Endothelial cell of umbilical vein (primary cell): ENCODE data around the gene TTLL11. TPM values are rescaled to one million over a fixed set of nuclear protein-coding genes. Genes with fewer than 3 reads are reported as not detected.

Source experiments
- BruUV-seq: library from RNA; stranded (reverse); fragments of 400-500 nt; replicated peaks from 2 replicates; lab custom pipeline; 2021; lab: Mats Ljungman, UMichigan
- CTCF ChIA-PET: fragments of 300-600, 350-600 bp; sonication (Branson Sonifier 250); formaldehyde crosslinking; loops from one replicate; lab custom pipeline; 2021; ENCODE audit warnings: antibody characterized with exemption, inconsistent platforms; lab: Charles Lee
- POLR2A ChIA-PET: fragments of 300-600, 350-600 bp; sonication (Branson Sonifier 250); formaldehyde crosslinking; loops from one replicate; lab custom pipeline; 2021; ENCODE audit warnings: antibody characterized with exemption, inconsistent platforms; lab: Charles Lee
- DNase-seq: peaks from one replicate; pipeline ENCODE4 v3.0.0-alpha.2; 2011; ENCODE audit warnings: low read depth, low spot score
- FAIRE-seq: peaks from 2 replicates; lab custom pipeline; 2011; peaks lifted over from hg19 to GRCh38; lab: Jason Lieb, UNC
- H2AFZ ChIP-seq: 2 replicates; pipeline ENCODE4 v1.6.0; 2012; ENCODE audit warnings: low read depth, low read length, control low read depth, inconsistent platforms
- H3K27ac ChIP-seq: 2 replicates; pipeline ENCODE4 v1.5.1; 2011; ENCODE audit warnings: low read depth, mild to moderate bottlenecking, control low read depth, low read length, moderate library complexity; ENCODE audit not compliant: insufficient read depth
- H3K27me3 ChIP-seq, 2 experiments: 2 replicates each; pipeline versions ENCODE4 v1.6.0 to v1.6.1; 2011; ENCODE audit warnings: low read length in 2 of 2, mixed read lengths in 1 of 2; ENCODE audit not compliant: control insufficient read depth in 2 of 2, insufficient read depth in 2 of 2
- H3K36me3 ChIP-seq, 2 experiments: 2 replicates in 1 of 2; 3 replicates in 1 of 2; pipeline ENCODE4 v1.5.1; 2011; ENCODE audit warnings: low read length in 2 of 2, mild to moderate bottlenecking in 1 of 2, moderate library complexity in 1 of 2; ENCODE audit not compliant: control insufficient read depth in 2 of 2, insufficient read depth in 2 of 2; ENCODE audit errors: extremely low read depth in 1 of 2
- H3K4me1 ChIP-seq: 3 replicates; pipeline ENCODE4 v1.5.1; 2011; ENCODE audit warnings: mild to moderate bottlenecking, low read length; ENCODE audit not compliant: control insufficient read depth, insufficient read depth; ENCODE audit errors: extremely low read depth
- H3K4me2 ChIP-seq: 2 replicates; pipeline ENCODE4 v1.6.1; 2011; ENCODE audit warnings: low read length, control low read depth, mixed read lengths; ENCODE audit not compliant: insufficient read depth
- H3K4me3 ChIP-seq, 3 experiments: fragments of 200-600 bp in 1 of 3; sonication (generic), shearing (Covaris generic) in 1 of 3; replicated peaks in 1 of 3; 2 replicates each; pipeline ENCODE4 v1.5.1; 2011 to 2016; ENCODE audit warnings: control low read depth in 3 of 3, low read length in 3 of 3, mild to moderate bottlenecking in 2 of 3, inconsistent platforms in 1 of 3, low read depth in 1 of 3, moderate library complexity in 1 of 3; ENCODE audit not compliant: insufficient read depth in 1 of 3
- H3K79me2 ChIP-seq: 2 replicates; pipeline ENCODE4 v1.6.0; 2012; ENCODE audit warnings: low read length, inconsistent platforms; ENCODE audit not compliant: control insufficient read depth, insufficient read depth
- H3K9ac ChIP-seq: replicated peaks from 2 replicates; pipeline ENCODE3; 2011; ENCODE audit warnings: low read length, control low read depth; ENCODE audit not compliant: insufficient read depth; ENCODE audit errors: extremely low read depth
- H3K9me1 ChIP-seq: replicated peaks from 3 replicates; pipeline ENCODE4 v1.6.0; 2011; ENCODE audit warnings: mild to moderate bottlenecking, low read length; ENCODE audit not compliant: control insufficient read depth, insufficient read depth; ENCODE audit errors: extremely low read depth
- H3K9me3 ChIP-seq: replicated peaks from 2 replicates; pipeline ENCODE4 v1.5.1; 2012; ENCODE audit warnings: low read length, inconsistent platforms; ENCODE audit not compliant: control insufficient read depth, insufficient read depth
- H4K20me1 ChIP-seq: replicated peaks from 2 replicates; pipeline ENCODE3; 2011; ENCODE audit warnings: mild to moderate bottlenecking, low read length; ENCODE audit not compliant: control insufficient read depth, insufficient read depth; ENCODE audit errors: extremely low read depth
- EZH2 ChIP-seq: IDR thresholded peaks from 2 replicates; pipeline ENCODE4 v1.6.1; 2012; ENCODE audit warnings: borderline replicate concordance, low read depth, mild to moderate bottlenecking, moderate library complexity, low read length, inconsistent platforms; ENCODE audit not compliant: severe bottlenecking
- FOS ChIP-seq: IDR thresholded peaks from 2 replicates; pipeline ENCODE4 v1.6.1; 2011; ENCODE audit warnings: mild to moderate bottlenecking, low read length, moderate library complexity, borderline replicate concordance; ENCODE audit not compliant: insufficient read depth
- GATA2 ChIP-seq: IDR thresholded peaks from 2 replicates; pipeline ENCODE4 v1.7.0; 2011; ENCODE audit warnings: low read depth, mild to moderate bottlenecking, moderate library complexity, mixed read lengths, low read length; ENCODE audit not compliant: insufficient read length, insufficient read depth
- JUN ChIP-seq: IDR thresholded peaks from 2 replicates; pipeline ENCODE4 v1.6.1; 2011; ENCODE audit warnings: borderline replicate concordance, low read depth; ENCODE audit not compliant: insufficient read length, insufficient read depth
- MYC ChIP-seq: IDR thresholded peaks from one replicate; pipeline ENCODE4 v1.6.1; 2011; ENCODE audit warnings: mild to moderate bottlenecking, low read depth, low read length
- POLR2A ChIP-seq: IDR thresholded peaks from 2 replicates; pipeline ENCODE4 v1.6.1; 2012; ENCODE audit warnings: low read depth, mild to moderate bottlenecking, control low read depth, low read length
- POLR2AphosphoS5 ChIP-seq: IDR thresholded peaks from 2 replicates; pipeline ENCODE4 v1.6.1; 2012; ENCODE audit warnings: low read depth, mild to moderate bottlenecking, control low read depth, low read length, moderate library complexity; ENCODE audit not compliant: insufficient read depth
- dilution Hi-C: fragments of 300-500 bp; cut with MboI; formaldehyde crosslinking; loops from one replicate; pipeline ENCODE4 v1.15.0; 2019; ENCODE audit warnings: low sequenced_read_pairs; ENCODE audit not compliant: extremely low pct_ligation_motif_present
- intact Hi-C: fragments of 100-400 bp; cut with micrococcal nuclease; formaldehyde crosslinking; loops from one replicate; pipeline ENCODE4 v1.10.0; 2022
- polyA plus RNA-seq, 4 experiments: library from polyadenylated mRNA; depleted of rRNA in 3 of 4; stranded (reverse) in 3 of 4; unstranded in 1 of 4; fragments of >200 nt; gene quantifications; 2 replicates each; pipeline versions ENCODE4 v1.2.1 to v1.2.3, GENCODE V29; 2011 to 2012; ENCODE audit warnings: missing spikeins in 1 of 4
- total RNA-seq: library from RNA; stranded (reverse); gene quantifications from 2 replicates; pipeline ENCODE4 v1.2.3, GENCODE V29; 2021
- TF ChIP-seq, protein P1 (sequence below), 2 donors: IDR thresholded peaks; 1 replicate in 1 of 2; 2 replicates in 1 of 2; pipeline ENCODE4 v1.5.1; 2011; ENCODE audit warnings: low read length in 2 of 2, mild to moderate bottlenecking in 2 of 2, moderate library complexity in 2 of 2, control low read depth in 1 of 2, inconsistent platforms in 1 of 2, low read depth in 1 of 2; ENCODE audit not compliant: insufficient read depth in 1 of 2; ENCODE audit errors: extremely low read depth in 1 of 2
- TF ChIP-seq, protein P2 (sequence below): IDR thresholded peaks from 2 replicates; pipeline ENCODE4 v1.6.1; 2011; ENCODE audit not compliant: insufficient read depth, insufficient read length

The TTLL11 gene
- total and polyA plus RNA-seq, 2 donors (not counting 3 experiments of a cell fraction or from before 2014, with no cell fraction given): 4.9 to 5.1 TPM

DNA sequence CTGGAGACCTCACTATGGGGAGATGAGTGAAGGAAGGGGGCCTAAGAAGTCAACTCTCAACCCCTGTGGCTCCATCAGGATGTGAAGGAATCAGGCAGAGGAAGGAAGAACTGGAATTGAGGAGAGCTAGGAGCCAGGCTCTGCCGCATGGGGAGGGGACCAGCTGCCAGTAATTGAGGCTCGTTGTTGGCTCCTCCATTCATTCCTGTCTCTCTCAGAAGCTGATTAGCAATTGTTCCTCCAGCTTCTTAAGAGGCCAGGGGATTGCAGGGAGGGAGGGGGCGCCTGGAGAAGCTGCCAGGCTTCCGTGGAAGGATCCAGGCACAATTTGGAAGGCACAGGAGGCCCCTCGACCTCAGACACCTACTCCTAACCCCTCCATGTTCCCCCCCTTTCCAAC, 20.5 kb upstream of the TTLL11 start:
- no peaks in the 10 kb centered on the region for H3K36me3 ChIP-seq
- POLR2A ChIA-PET: no interaction called here
- no peak overlapping the region for H3K9ac ChIP-seq
- no peak overlapping the region for H3K4me3 ChIP-seq
- H3K9me1 ChIP-seq: no peaks in the 10 kb centered on the region
- FAIRE-seq: no peak
- H3K27me3 ChIP-seq: peaks cover 0 to 5% of the 10 kb centered on the region in 2 experiments
- BruUV-seq: no TSS peak
- CTCF ChIA-PET: interaction anchor here (1.0 to 5.4 kb wide), 4 partner anchors 9 to 18 kb away, joined by 3 to 46 read pairs (median 4); no protein-coding TSS in a partner anchor
- intact Hi-C loops: no loop called here
- H3K9me3 ChIP-seq: no peaks in the 10 kb centered on the region
- H4K20me1 ChIP-seq: no peaks in the 10 kb centered on the region
- H3K79me2 ChIP-seq: no peaks in the 10 kb centered on the region
- no peak for DNase-seq
- TF ChIP-seq POLR2A (no peak), GATA2 (no peak), POLR2AphosphoS5 (no peak), EZH2 (no peak)
- no peak overlapping the region for H2AFZ ChIP-seq
- dilution Hi-C loops: loop anchor here (25.0 kb wide), 1 partner anchor 249 kb away; the partner anchor contains the start of gene PTGS1
- H3K4me2 ChIP-seq: no peak overlapping the region
- H3K27ac ChIP-seq: no peak overlapping the region
- H3K4me1 ChIP-seq: no peaks in the 10 kb centered on the region

DNA sequence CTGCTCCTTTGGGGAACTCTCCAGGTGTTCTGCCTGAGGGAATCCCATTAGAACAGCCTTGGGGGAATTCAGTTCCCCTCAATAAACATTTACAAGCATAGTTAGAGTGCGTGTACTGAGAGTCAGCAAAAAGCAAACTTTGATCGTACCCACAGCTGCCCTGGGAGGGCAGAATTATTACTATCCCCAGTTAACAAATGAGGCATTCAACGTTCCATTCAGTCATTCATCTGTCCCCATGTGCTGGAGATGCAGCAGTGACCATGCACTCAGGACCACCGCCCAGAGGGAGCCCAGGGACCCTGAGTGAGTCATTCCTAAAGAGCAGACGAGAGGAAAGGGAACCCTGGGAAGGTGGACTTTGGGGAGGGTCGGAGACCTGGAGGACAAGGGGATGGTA, 19.1 kb upstream of the TTLL11 start:
- intact Hi-C loops (no loop called here), dilution Hi-C loops (loop anchor here (25.0 kb wide), 1 partner anchor 250 kb away; the partner anchor contains the start of gene PTGS1)
- H3K79me2 ChIP-seq: no peaks in the 10 kb centered on the region
- ChIA-PET CTCF (interaction anchor here (1.3 to 5.4 kb wide), 2 partner anchors 13 to 239 kb away, joined by 3 to 46 read pairs; no protein-coding TSS in a partner anchor), POLR2A (no interaction called here)
- no peaks in the 10 kb centered on the region for H3K9me1 ChIP-seq
- H3K27ac ChIP-seq: no peak overlapping the region
- TF ChIP-seq POLR2A (no peak), MYC (no peak), POLR2AphosphoS5 (no peak), JUN (no peak), GATA2 (no peak), EZH2 (no peak), FOS (no peak)
- TF ChIP-seq, protein P1, sequence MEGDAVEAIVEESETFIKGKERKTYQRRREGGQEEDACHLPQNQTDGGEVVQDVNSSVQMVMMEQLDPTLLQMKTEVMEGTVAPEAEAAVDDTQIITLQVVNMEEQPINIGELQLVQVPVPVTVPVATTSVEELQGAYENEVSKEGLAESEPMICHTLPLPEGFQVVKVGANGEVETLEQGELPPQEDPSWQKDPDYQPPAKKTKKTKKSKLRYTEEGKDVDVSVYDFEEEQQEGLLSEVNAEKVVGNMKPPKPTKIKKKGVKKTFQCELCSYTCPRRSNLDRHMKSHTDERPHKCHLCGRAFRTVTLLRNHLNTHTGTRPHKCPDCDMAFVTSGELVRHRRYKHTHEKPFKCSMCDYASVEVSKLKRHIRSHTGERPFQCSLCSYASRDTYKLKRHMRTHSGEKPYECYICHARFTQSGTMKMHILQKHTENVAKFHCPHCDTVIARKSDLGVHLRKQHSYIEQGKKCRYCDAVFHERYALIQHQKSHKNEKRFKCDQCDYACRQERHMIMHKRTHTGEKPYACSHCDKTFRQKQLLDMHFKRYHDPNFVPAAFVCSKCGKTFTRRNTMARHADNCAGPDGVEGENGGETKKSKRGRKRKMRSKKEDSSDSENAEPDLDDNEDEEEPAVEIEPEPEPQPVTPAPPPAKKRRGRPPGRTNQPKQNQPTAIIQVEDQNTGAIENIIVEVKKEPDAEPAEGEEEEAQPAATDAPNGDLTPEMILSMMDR (IDR thresholded peaks at IDR 0.05; ENCODE audit: extremely low read depth in 1 of 2, insufficient read depth in 1 of 2, low read depth in 1 of 2, low read length in 2 of 2): no peak
- TF ChIP-seq, protein P2, sequence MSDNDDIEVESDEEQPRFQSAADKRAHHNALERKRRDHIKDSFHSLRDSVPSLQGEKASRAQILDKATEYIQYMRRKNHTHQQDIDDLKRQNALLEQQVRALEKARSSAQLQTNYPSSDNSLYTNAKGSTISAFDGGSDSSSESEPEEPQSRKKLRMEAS: no peak
- FAIRE-seq: no peak
- peaks cover 0 to 5% of the 10 kb centered on the region in 2 experiments for H3K27me3 ChIP-seq
- no peak overlapping the region for H3K4me2 ChIP-seq
- no peak overlapping the region for H3K9ac ChIP-seq
- H3K4me1 ChIP-seq: no peaks in the 10 kb centered on the region
- H3K9me3 ChIP-seq: no peaks in the 10 kb centered on the region
- no TSS peak for BruUV-seq
- H3K4me3 ChIP-seq: no peak overlapping the region
- no peaks in the 10 kb centered on the region for H4K20me1 ChIP-seq
- H2AFZ ChIP-seq: no peak overlapping the region
- DNase-seq: no peak
- no peaks in the 10 kb centered on the region for H3K36me3 ChIP-seq
